Epidermal melanocyte (primary cell): Measurements from ENCODE around the gene EME2.

Source experiments
- DNase-seq: peaks from one replicate; pipeline ENCODE4 v3.0.0; 2011; ENCODE audit warnings: low spot score; ENCODE audit not compliant: insufficient read length

The EME2 gene

DNA sequence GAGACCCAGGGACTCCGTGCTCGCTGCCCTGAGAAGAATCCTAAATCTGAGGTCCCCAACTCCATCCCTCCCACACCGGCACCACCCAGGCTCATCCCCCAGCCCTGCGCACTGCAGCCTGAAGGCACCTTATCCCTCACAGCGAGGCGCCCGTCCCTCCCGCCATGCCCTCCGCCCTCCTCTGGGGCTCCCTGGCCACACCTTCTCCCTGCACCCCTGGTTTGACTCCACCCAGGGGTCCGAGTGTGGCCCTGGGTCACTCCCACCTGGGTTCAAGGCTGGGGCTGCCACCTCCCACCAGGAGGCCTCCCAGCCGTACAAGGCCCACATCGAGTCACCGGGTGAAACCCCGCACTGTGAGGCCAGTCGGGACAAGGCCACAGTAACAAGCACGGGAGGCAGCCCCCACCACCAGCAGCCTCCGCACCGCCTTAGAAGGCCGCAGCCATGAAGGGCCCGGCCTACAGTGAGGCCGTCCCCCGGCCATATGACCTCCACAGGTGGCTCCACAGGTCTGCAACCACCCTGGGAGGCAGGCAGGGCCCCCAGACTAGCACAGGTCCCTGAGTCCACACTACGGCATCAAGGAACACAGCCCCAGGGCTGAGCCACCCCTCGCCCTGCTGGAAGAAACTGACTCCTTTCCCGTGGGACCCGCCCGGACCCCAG lies 45.7 kb downstream of the EME2 start:
- DNase-seq: no peak

GRCh38 chr16:1818873-1819525 lies 46.4 kb downstream of the EME2 start:
- DNase-seq: no peak

DNA sequence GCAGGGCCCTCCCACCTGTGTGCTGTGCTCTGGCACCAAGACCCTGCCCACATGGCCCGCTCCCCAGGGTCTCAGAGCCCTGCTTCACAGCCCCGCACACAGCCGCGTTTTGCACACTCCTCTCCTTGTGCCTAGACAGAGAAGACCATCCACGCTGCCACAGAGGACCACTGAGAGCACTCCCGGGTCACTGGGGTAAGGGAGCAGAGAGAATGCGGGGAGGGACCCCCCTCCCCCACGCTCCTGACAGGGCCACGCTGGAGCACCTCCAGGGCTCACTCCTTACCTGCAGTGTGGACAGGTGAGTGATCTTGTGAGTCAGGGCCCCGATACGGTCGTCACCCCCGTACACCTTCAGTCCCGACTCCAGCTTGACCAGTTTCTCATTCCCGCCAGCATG lies 47.0 kb downstream of the EME2 start:
- no peak for DNase-seq

GRCh38 chr16:1820096-1820945 lies 47.7 kb downstream of the EME2 start:
- no peak for DNase-seq

DNA sequence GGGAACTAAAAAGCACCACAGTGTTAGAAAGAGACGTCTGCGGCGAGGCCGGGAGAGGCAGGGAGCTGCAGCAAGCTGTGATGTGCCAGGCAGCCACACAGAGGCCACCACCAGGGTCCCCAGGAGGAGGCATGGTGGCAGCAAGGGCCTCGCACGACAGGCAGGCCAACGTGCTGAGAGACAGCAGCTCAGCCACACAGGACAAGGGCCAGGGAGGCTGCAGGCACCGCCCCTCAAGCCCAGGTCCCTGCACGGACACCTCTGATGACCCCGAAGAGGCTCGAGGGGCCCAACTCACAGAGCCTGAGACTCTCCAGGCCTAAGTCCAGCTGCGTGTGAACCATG lies 48.3 kb downstream of the EME2 start:
- no peak for DNase-seq

DNA sequence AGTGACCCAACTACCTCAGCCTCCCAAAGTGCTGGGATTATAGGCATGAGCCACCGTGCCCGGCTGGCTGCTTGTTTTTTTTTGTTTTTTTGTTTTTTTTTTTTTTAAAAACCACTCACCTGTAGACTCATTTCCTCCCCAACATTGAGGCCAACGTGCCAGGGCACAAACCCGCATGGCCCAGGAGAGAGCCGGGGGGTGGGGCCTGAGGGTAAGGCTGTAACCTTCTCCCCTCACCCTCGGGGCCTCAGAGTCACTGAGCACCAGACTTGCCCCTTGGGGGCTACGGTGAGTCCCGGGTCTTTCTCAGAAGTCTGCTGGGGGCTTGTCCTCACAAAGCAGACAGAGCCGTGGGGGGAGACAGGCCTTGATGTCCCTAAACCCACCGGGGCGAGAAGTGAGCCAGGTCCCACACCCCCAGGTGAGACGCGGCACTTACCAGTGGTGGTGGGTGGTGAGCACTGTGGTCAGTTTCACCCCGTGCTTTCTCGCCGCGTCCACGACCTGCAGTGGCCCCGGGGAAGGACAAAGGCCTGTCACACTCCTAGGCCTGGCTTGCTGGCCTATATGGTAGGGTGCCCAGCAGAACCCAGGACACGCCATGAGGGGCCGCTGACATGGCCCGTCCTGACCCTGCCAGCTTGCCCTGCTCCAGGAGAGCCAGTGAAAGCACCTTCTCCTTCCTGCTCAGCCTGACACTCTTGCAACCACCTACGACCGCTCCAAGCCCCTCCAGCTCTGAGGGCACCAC lies 49.4 kb downstream of the EME2 start:
- no peak for DNase-seq

DNA sequence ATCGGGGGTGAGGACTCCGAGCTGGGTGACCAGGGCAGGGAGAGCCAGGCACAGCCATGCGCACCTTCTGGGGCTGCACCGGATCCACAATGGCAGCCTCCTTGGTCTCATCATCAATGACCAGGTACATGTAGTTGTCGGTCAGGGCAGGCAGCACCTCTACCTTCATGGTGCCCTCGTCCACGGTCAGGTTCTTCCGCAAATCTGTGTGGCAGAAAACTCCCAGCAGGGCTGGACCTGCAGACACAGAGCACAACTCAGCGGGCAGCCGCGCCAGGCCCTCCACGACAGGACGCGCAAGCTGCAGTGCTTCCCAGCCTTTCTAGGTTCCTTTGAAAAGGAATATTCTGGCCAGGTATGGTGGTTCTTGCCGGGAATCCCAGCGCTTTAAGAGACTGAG lies 50.2 kb downstream of the EME2 start:
- no peak for DNase-seq

- no peak for DNase-seq
These were observed 51.2 kb downstream of the EME2 start for GRCh38 chr16:1823821-1824220.

DNA sequence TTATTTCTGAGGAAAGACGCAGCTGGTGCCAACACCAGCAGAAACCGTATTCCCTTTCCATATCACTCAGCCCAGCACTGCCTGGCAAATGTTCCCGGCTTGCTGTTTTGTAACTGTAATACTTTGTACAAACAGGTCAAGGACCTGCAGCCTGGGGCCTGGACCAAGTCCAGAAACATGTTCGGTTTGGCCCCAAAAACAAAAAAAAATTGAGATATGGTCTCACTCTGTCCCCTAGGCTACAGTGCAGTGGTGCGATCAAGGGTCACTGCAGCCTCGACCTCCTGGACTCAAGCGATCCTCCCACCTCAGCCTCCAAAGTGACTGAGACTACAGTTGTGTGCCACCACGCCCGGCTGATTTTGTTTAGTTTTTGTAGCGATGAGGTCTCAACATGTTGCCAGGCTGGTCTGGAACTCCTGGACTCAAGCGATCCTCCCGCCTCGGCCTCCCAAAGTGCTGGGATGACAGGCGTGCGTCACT lies 52.8 kb downstream of the EME2 start:
- DNase-seq: no peak
